ENCODE data around the gene DUSP12. TPM values are rescaled to one million over a fixed set of nuclear protein-coding genes. Genes with fewer than 3 reads are reported as not detected.

The DUSP12 gene
- total RNA-seq, 1 experiment from 2014 or later = 31.6 TPM

GRCh38 chr1:161730050-161730564, 19.5 kb upstream of the DUSP12 start:
- POLR2A ChIA-PET = no interaction called here
- peak overlapping the region; percentile 62 for H3K4me2 ChIP-seq (ENCODE audit: low read length)
- intact Hi-C loops (cut with micrococcal nuclease) = no loop called here
- no peaks in the 10 kb centered on the region for H3K9me3 ChIP-seq (ENCODE audit: control insufficient read depth in 1 of 2, insufficient read depth in 1 of 2, low read depth in 1 of 2, low read length in 2 of 2)
- BruUV-seq (replicated peaks) = no TSS peak
- H3K9me2 ChIP-seq (ENCODE audit: insufficient read depth) = no peaks in the 10 kb centered on the region
- no peak overlapping the region for H3K9ac ChIP-seq (ENCODE audit: low read length)
- H4K20me1 ChIP-seq (ENCODE audit: insufficient read depth) = no peaks in the 10 kb centered on the region
- DNase-seq (ENCODE audit: low read depth, low spot score) (no peak), ATAC-seq (no peak)
- H3K27me3 ChIP-seq (ENCODE audit: insufficient read depth, low read length) = no peaks in the 10 kb centered on the region
- H3K4me1 ChIP-seq (ENCODE audit: control insufficient read depth in 1 of 2, insufficient read depth in 2 of 2, low read length in 2 of 2) = peaks cover 24 to 82% of the 10 kb centered on the region in 2 experiments; a peak in 3 of 4 replicates
- no peaks in the 10 kb centered on the region; the same call in 1 of the 2 replicates for H3K79me2 ChIP-seq (ENCODE audit: insufficient read depth, low read length)
- no peaks in the 10 kb centered on the region for H3K36me3 ChIP-seq (ENCODE audit: control insufficient read depth in 1 of 2, insufficient read depth in 2 of 2, low read length in 2 of 2)
- H2AFZ ChIP-seq (ENCODE audit: low read depth, low read length, poor library complexity, severe bottlenecking) = peak overlapping the region; percentile 97
- peak overlapping the region in 1 of 2 experiments; percentile 20; a peak in 2 of 4 replicates for H3K4me3 ChIP-seq (replicated peaks in 1 of 2; ENCODE audit: low read depth in 1 of 2, low read length in 2 of 2)
- no peak overlapping the region for H3K27ac ChIP-seq (ENCODE audit: low read depth, low read length)
- CTCF ChIA-PET = interaction anchor here (1.1 to 1.7 kb wide), 2 partner anchors 9 to 12 kb away, joined by 3 to 6 read pairs; no protein-coding TSS in a partner anchor
- RAD21 ChIA-PET (ENCODE audit: low non-redundant PET in 1 of 2, low total read pairs in 2 of 2, uncharacterized antibody in 2 of 2, unreplicated experiment in 2 of 2) = no interaction called here
- peak; percentile 9; the same call in 1 of the 2 replicates for TF ChIP-seq CBX3 (IDR thresholded peaks at IDR 0.05; ENCODE audit: low read depth)
- TF ChIP-seq YY1 (IDR thresholded peaks at IDR 0.05; ENCODE audit: extremely low read depth, insufficient replicate concordance, low read depth, low read length) = peak; percentile 77
- TF ChIP-seq SP1 (IDR thresholded peaks at IDR 0.05; ENCODE audit: low read depth) = peak; percentile 71
- TF ChIP-seq EGR1 (IDR thresholded peaks at IDR 0.05; ENCODE audit: low read depth) = 0 out of 2 replicates have a peak, but pooled peaks have one; percentile 38
- TF ChIP-seq CEBPB (IDR thresholded peaks at IDR 0.05; ENCODE audit: low read depth) = no peak; the same call in none of the 2 replicates
- TF ChIP-seq POLR2A (IDR thresholded peaks at IDR 0.05; ENCODE audit: borderline replicate concordance, extremely low read depth, insufficient read depth, insufficient read length) = no peak
- no peak for TF ChIP-seq EZH2phosphoT487 (IDR thresholded peaks at IDR 0.05; ENCODE audit: borderline replicate concordance)
- TF ChIP-seq MAX (IDR thresholded peaks at IDR 0.05) = no peak; the same call in 1 of the 2 replicates
- TF ChIP-seq, protein P1, sequence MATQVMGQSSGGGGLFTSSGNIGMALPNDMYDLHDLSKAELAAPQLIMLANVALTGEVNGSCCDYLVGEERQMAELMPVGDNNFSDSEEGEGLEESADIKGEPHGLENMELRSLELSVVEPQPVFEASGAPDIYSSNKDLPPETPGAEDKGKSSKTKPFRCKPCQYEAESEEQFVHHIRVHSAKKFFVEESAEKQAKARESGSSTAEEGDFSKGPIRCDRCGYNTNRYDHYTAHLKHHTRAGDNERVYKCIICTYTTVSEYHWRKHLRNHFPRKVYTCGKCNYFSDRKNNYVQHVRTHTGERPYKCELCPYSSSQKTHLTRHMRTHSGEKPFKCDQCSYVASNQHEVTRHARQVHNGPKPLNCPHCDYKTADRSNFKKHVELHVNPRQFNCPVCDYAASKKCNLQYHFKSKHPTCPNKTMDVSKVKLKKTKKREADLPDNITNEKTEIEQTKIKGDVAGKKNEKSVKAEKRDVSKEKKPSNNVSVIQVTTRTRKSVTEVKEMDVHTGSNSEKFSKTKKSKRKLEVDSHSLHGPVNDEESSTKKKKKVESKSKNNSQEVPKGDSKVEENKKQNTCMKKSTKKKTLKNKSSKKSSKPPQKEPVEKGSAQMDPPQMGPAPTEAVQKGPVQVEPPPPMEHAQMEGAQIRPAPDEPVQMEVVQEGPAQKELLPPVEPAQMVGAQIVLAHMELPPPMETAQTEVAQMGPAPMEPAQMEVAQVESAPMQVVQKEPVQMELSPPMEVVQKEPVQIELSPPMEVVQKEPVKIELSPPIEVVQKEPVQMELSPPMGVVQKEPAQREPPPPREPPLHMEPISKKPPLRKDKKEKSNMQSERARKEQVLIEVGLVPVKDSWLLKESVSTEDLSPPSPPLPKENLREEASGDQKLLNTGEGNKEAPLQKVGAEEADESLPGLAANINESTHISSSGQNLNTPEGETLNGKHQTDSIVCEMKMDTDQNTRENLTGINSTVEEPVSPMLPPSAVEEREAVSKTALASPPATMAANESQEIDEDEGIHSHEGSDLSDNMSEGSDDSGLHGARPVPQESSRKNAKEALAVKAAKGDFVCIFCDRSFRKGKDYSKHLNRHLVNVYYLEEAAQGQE (IDR thresholded peaks at IDR 0.05; ENCODE audit: low read depth) = no peak
- no peak for TF ChIP-seq SIN3A (IDR thresholded peaks at IDR 0.05; ENCODE audit: low read depth)
- peak; percentile 80 for TF ChIP-seq JUND (IDR thresholded peaks at IDR 0.05)
- no peak for TF ChIP-seq ZNF274 (IDR thresholded peaks at IDR 0.05; ENCODE audit: low read depth, low read length)
- TF ChIP-seq FOSL1 (IDR thresholded peaks at IDR 0.05; ENCODE audit: low read depth) = peak; percentile 90
- TF ChIP-seq RAD21 (IDR thresholded peaks at IDR 0.05; ENCODE audit: low read depth) = peak; percentile 17; the same call in 1 of the 2 replicates

Measured in HCT116 (cell line).